GM04504 (cell line): ENCODE results near the gene NFXL1.
A peak's percentile ranks its signal among the peaks of the same experiment; 100 is the strongest.
"Not testable (repeated sequence)": the region's sequence is repeated elsewhere in the genome, so short reads cannot be mapped to it uniquely, and the experiment has no call there.

ENCODE experiments used
- DNase-seq: peaks from one replicate; pipeline ENCODE4 v3.0.0-alpha.2; 2012; ENCODE audit warnings: low read depth

Gene NFXL1

GRCh38 chr4:47914220-47914925 lies at the start of gene NFXL1:
Gene NFXL1 (minus strand): TSS chr4:47914583. CDS start chr4:47914203, 380 bp downstream.
- DNase-seq = peak; percentile 93

GRCh38 chr4:47954677-47955076 lies 40.3 kb upstream of the NFXL1 start:
- DNase-seq = no peak

GRCh38 chr4:47954245-47954644 lies 39.9 kb upstream of the NFXL1 start:
- DNase-seq = no peak

GRCh38 chr4:47945930-47946726 lies 31.7 kb upstream of the NFXL1 start:
- no peak for DNase-seq

GRCh38 chr4:47942081-47942819 lies 27.9 kb upstream of the NFXL1 start:
- DNase-seq = no peak

- no peak for DNase-seq
Measured at GRCh38 chr4:47939456-47939855, 25.1 kb upstream of the NFXL1 start.

- no peak for DNase-seq
Measured at GRCh38 chr4:47936336-47936735, 22.0 kb upstream of the NFXL1 start.

- no peak for DNase-seq
Measured at GRCh38 chr4:47933840-47934239, 19.5 kb upstream of the NFXL1 start.

- DNase-seq = no peak
Measured at GRCh38 chr4:47930971-47931804, 16.8 kb upstream of the NFXL1 start.

GRCh38 chr4:47929682-47930201 lies 15.4 kb upstream of the NFXL1 start:
- DNase-seq = no peak

GRCh38 chr4:47926667-47927258 lies 12.4 kb upstream of the NFXL1 start:
- DNase-seq = no peak

GRCh38 chr4:47923261-47923608 lies 8.9 kb upstream of the NFXL1 start:
- DNase-seq = not testable (repeated sequence)

GRCh38 chr4:47922436-47923260 lies 8.3 kb upstream of the NFXL1 start:
- DNase-seq = not testable (repeated sequence)

GRCh38 chr4:47917163-47917562 lies 2.8 kb upstream of the NFXL1 start:
- not testable (repeated sequence) for DNase-seq

- no peak for DNase-seq
Measured at GRCh38 chr4:47915378-47915777, 995 bp upstream of the NFXL1 start.

- DNase-seq = no peak
Measured at GRCh38 chr4:47914926-47915237, 499 bp upstream of the NFXL1 start.

- DNase-seq = no peak
Measured at GRCh38 chr4:47913861-47914219, 543 bp downstream of the NFXL1 start.

- DNase-seq = no peak
Measured at GRCh38 chr4:47913330-47913729, 1.1 kb downstream of the NFXL1 start.

GRCh38 chr4:47907089-47907646 lies 7.2 kb downstream of the NFXL1 start:
- DNase-seq = no peak

- DNase-seq = no peak
Measured at GRCh38 chr4:47899639-47900038, 14.7 kb downstream of the NFXL1 start.
